Urinary bladder (tissue), 4 donors: ENCODE data around the gene DEF6. TPM values are rescaled to one million over a fixed set of nuclear protein-coding genes. Genes with fewer than 3 reads are reported as not detected.

Experiments
- DNase-seq: peaks from one replicate; pipeline ENCODE4 v3.0.0-alpha.2; 2015; ENCODE audit errors: extremely low spot score
- H3K27ac ChIP-seq: one replicate; pipeline ENCODE4 v1.5.1; 2013; ENCODE audit warnings: low read depth, mild to moderate bottlenecking, moderate library complexity
- H3K36me3 ChIP-seq: one replicate; pipeline ENCODE4 v1.6.1; 2013; ENCODE audit warnings: mild to moderate bottlenecking, moderate library complexity; ENCODE audit not compliant: insufficient read depth
- H3K4me1 ChIP-seq: one replicate; pipeline ENCODE4 v1.6.1; 2013; ENCODE audit warnings: mild to moderate bottlenecking, moderate library complexity; ENCODE audit not compliant: insufficient read depth
- H3K4me3 ChIP-seq: one replicate; pipeline ENCODE4 v1.5.1; 2013; ENCODE audit warnings: low read depth, low read length
- WGBS: extraction: QIAGEN DNeasy Blood & Tissue Kit; methylation state at CpG from one replicate; pipeline ENCODE4 v1.1.7; 2013; 5-methylcytosine and 5-hydroxymethylcytosine counted together
- polyA plus RNA-seq: library from polyadenylated mRNA; stranded (reverse); fragments of 200-250 nt; gene quantifications from one replicate; pipeline ENCODE4 v1.2.3, GENCODE V29; 2013
- total RNA-seq: library from RNA; depleted of rRNA; stranded (reverse); fragments of >200 nt; gene quantifications from one replicate; pipeline ENCODE4 v1.2.3, GENCODE V29; 2014
- donor health status: healthy with polysubstance abuse.
- donor health status: healthy.

The DEF6 gene
- total and polyA plus RNA-seq, 2 donors: 7.2 to 7.8 TPM

DNA sequence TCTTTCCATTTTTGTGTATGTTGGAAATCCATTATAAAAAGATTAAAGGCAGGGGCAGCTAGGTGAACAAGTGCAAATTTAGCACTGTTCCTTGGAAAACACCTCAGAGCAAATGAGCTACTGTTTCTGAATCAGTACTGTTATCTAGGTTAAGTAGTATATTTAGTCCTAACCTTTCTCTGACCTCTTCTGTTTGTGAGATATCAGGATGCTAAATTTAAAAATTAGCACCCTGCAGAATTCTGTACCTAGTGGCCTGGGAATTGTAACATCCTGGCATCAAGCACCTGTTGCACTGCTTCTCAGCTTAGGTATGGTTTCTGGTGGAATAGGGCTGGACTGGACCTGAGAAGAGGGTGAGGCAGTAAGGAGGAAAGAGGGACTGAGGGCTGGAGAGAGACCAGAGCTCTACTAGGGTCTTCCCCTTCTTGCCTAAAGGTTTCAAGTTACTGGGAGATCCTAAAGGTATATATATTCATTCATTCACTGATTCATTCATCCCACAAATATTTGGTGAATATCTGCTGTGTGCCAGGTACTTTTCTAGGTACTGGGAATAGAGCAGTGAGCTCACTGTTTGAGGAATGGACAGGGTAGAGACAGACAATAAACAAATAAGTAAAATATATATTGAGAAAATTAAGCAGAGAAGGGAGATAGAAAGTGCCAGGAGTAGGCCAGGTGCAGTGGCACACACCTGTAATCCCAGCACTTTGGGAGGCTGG is 32.9 kb upstream of the DEF6 start:
- no peak overlapping the region for H3K4me3 ChIP-seq
- H3K4me1 ChIP-seq: no peaks in the 10 kb centered on the region
- DNase-seq: no peak
- no peak overlapping the region for H3K27ac ChIP-seq
- no peaks in the 10 kb centered on the region for H3K36me3 ChIP-seq

DNA sequence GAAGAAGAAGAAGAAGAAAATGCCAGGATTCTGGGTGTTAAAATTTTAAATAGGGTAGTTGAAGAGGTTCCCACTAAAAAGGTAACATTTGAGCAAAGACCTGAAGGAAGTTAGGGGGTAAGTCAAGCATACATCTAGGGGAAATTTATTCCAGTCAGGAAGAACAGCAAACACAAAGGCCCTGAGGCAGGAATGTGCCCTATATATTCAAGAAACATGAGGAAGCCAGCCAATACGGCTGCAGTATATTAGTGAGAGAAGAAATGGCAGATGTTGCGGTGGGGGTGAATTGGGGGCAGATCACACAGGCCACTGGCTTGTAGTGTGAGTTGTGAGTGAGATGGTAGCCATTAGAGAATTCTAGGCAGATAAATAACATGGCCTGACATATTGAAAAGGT is 32.1 kb upstream of the DEF6 start:
- Histone ChIP-seq H3K27ac (no peak overlapping the region), H3K4me1 (no peaks in the 10 kb centered on the region), H3K36me3 (no peaks in the 10 kb centered on the region), H3K4me3 (no peak overlapping the region)
- DNase-seq: no peak
- WGBS: 90% methylated on average over 2 of the region's 2 CpGs

DNA sequence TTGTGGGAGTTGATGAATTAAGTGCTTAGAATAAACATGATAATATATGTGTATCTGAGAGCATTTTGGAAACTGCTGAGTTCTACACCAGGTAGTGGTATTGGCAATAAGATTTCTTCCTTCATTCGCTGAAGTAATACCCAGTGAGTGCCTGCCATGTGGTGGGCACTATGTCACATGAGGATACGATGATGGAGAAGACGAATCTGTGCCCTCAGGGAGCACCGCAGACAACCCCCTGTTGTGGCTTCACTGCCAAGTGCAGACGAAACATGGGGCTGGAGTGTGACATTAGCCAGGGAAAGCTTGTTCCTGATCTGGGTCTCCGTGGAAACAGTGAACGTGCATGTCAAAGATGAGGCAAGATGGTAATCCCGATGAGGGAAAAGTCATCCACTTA is 30.2 kb upstream of the DEF6 start:
- no peaks in the 10 kb centered on the region for H3K36me3 ChIP-seq
- DNase-seq: no peak
- no peak overlapping the region for H3K27ac ChIP-seq
- 86% methylated on average over 8 of the region's 8 CpGs for WGBS
- no peak overlapping the region for H3K4me3 ChIP-seq
- H3K4me1 ChIP-seq: no peaks in the 10 kb centered on the region

DNA sequence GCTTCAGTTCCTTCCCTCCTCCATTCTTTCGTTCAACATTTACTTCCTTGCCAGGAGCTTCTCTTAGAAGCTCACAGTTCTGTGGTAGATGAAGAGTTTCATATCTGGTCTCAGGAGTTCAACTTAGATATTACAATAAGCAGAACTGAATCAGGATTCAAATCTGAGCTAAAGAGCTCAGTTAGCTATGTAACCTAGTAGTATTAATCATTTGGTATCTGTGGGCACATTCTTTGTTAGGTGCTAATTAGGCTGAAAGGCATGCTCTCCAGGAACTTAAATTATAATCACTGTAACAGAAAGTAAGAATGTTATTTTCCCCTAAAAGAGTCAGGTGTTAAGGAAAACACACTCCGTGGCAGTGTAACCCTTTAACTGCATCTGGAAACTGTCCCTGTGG is 29.7 kb upstream of the DEF6 start:
- no peak overlapping the region for H3K27ac ChIP-seq
- WGBS: 67% methylated on average over 2 of the region's 2 CpGs
- no peaks in the 10 kb centered on the region for H3K4me1 ChIP-seq

DNA sequence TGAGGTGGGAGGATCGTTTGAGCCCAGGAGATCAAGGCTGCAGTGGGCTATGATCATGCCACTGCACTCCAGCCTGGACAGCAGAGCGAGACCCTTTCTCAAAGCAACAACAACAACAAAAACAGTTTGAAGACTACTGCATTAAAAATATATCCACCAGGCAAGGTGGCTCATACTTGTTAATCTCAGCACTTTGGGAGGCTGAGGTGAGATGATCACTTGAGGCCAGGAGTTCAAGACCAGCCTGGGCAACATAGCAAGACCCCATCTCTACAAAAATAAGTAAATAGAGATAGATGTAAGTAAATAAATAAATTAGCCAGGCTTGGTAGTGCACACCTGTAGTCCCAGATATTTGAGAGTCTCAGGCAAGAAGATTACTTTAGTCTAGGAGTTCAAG is 25.6 kb upstream of the DEF6 start:
- H3K4me1 ChIP-seq: no peaks in the 10 kb centered on the region
- no peak overlapping the region for H3K4me3 ChIP-seq
- H3K27ac ChIP-seq: no peak overlapping the region
- no peaks in the 10 kb centered on the region for H3K36me3 ChIP-seq
- DNase-seq: no peak
- over 99% methylated on average over 2 of the region's 2 CpGs for WGBS

More for the DNA sequence above, 29.7 kb upstream of the DEF6 start:
- DNase-seq: no peak
- Histone ChIP-seq H3K36me3 (no peaks in the 10 kb centered on the region), H3K4me3 (no peak overlapping the region)

DNA sequence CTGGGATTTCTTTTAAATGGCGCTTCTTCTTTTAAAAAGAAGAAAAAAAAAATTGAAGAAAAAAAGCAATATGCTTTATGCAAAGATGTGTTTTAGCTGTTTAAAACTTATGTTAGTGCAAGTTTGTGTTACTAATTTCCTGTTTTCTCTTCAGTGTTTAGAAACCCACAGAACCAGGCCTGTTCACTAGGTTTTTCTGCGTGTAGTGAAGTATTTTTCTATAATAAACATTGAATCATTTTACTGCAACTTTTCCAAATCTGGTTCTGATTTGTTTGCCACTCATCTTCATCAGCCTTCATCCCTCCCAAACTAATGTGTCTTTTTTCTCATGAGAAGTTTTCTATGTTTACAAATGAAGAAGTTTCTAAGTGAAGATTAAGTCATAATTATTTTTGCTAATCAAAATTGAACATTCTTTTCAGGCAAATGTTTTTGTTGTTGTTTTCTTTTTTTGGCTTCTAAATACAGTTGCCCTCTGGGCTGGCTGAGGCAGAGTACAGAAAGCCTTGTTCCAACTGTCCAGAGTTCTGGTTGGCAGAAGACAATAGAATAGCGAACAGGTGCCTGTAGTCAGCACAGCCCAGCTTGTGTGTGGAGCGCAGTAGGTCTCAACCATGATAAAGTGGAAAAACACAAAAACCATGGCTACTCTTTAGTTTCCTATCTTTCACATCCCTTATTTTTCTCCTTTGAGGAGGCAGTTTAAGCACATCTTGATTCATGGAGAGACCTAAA is 23.6 kb upstream of the DEF6 start:
- Histone ChIP-seq H3K27ac (no peak overlapping the region), H3K36me3 (no peaks in the 10 kb centered on the region), H3K4me3 (no peak overlapping the region), H3K4me1 (no peaks in the 10 kb centered on the region)
- 84% methylated on average over 4 of the region's 4 CpGs for WGBS
- DNase-seq: no peak

DNA sequence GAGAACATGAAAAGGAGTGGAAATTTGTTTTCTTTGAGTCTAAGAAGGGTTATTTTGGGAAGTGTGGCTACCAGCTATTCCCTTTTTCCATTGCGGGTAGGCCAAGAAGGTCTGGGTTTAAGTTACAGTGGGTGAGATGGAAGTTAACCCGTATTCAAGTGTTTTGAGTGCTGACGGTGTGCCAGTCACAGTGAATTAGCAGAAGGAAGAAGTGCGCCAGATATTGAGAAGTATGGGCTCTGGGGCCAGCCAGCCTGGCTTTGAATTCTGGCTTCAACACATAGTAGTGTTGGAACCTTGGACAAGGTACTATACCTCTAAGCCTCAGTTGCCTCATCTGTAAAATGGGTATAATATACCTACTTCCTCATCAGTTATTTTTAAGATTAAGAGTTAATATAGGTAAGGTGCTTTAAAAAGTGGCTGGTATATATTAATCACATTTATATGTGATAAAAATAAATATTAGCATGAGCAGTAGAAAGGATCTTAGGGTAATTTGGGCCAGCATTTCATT is 21.8 kb upstream of the DEF6 start:
- no peaks in the 10 kb centered on the region for H3K4me1 ChIP-seq
- 89% methylated on average over 4 of the region's 4 CpGs for WGBS
- no peak overlapping the region for H3K4me3 ChIP-seq
- no peak overlapping the region for H3K27ac ChIP-seq
- no peaks in the 10 kb centered on the region for H3K36me3 ChIP-seq
- no peak for DNase-seq

DNA sequence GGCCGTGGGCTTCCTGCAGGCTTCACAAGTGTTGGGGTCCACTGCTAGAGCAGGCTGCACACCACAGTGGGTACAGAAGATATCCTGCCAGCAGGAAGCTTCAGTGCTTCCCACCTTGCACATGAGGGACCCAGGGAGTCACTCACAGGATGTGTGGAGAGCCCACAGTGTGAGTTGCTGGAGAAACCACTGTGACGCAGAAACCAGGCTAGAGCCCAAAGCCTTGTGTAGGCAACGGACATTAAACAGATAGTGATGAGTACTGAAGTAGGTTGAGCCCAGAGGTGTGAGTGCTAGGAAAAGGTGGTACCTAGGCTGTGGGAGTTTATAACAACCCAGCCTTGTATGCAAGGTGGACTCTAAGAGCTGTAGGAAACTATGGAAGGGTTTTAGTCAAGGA is 18.9 kb upstream of the DEF6 start:
- Histone ChIP-seq H3K4me1 (no peaks in the 10 kb centered on the region), H3K36me3 (no peaks in the 10 kb centered on the region), H3K4me3 (no peak overlapping the region), H3K27ac (no peak overlapping the region)
- DNase-seq: no peak
- WGBS: 98% methylated on average over 3 of the region's 3 CpGs

DNA sequence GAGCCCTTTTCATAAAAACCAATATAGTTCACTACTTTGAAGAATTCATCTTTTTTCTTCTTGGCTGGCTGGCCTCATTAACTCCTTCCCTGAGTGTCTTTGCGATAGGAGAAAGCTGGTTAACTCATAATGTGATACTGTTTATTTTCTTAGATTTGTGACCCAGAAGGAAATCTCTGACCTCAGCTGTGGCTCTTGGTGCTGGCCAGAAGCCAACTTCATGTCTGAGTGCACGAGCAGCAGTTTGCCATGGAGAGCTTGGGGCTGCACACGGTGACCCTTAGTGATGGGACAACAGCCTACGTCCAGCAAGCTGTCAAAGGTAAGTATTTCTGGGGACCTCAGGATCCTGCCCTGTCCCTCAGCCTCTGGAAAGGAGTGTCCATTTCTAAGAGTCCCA is 16.7 kb upstream of the DEF6 start:
- Histone ChIP-seq H3K4me1 (no peaks in the 10 kb centered on the region), H3K4me3 (no peak overlapping the region), H3K36me3 (no peaks in the 10 kb centered on the region), H3K27ac (no peak overlapping the region)
- no peak for DNase-seq
- 60% methylated on average over 4 of the region's 4 CpGs for WGBS

DNA sequence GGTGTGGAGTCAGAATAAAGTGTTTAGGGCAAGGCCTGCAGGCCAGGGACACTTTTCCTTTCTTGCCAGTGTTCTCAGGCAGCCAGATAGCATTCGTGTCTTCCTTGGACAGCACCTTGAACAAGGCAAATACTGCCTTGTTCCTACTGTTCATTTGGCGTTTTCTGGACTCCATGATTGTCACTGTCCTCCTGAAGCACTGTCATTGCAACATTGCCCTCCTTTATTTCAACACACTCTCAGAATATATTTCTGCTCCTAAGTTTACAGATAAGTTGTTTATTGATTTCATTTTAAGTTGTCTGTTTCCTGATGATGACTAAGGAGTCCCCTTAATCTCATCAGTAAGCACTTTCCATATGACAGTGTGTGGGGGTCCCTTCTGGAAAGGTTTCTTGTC is 15.1 kb upstream of the DEF6 start:
- no peak overlapping the region for H3K27ac ChIP-seq
- WGBS: 95% methylated on average over 2 of the region's 2 CpGs
- no peak overlapping the region for H3K4me3 ChIP-seq
- DNase-seq: no peak
- no peaks in the 10 kb centered on the region for H3K36me3 ChIP-seq
- H3K4me1 ChIP-seq: no peaks in the 10 kb centered on the region

DNA sequence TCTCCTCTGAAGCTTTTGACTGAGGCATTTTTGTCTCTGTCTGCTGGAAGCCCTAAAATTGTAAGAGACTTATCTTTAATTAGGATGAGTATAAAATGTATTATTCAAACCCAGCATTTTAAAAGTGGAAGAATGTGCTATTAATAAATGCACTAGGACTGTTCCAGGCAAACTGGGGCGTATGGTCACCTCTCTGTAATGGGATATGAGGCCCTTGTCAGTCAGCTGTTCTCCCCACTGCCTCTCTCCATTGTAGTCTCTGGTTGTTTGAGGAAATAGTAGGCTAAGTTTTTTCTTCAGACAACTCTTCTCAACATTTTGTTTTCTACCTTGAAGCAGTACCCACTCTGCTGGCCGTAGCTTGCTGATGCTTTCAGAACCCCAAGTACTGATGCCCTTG is 14.3 kb upstream of the DEF6 start:
- H3K4me3 ChIP-seq: no peak overlapping the region
- WGBS: 94% methylated on average over 2 of the region's 2 CpGs

DNA sequence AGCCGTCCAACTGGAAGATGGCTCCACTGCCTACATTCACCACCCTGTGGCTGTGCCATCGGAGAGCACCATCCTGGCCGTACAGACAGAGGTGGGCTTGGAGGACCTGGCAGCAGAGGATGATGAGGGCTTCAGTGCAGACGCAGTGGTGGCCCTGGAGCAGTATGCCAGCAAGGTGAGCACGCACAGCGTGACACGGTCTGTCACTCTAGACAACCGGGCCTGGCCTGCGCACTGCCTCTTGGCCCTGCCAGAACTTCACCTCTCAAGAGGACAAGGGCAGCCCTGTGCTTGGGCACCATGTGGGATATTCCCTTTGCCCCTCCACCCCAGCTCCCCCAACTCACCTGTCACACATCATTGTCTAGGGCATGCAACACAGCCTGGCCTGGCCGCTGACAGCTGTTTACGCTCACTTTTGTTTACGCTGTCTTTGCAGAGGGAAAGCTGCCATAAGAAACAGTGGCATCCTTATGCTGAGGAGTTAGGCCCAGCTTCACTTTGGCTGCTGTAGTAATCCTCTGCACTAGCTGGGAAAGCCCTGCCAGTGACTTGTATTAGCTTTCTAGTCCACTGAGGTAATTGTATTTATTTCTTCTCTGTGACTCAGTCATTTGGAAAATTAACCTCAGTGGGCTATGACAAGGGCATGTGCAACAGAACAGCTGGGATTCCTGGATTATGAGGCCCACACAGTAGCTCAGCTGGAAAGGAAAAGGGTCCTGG is 9.8 kb upstream of the DEF6 start:
- WGBS: 86% methylated on average over 12 of the region's 12 CpGs
- Histone ChIP-seq H3K4me1 (no peaks in the 10 kb centered on the region), H3K36me3 (peaks cover 9% of the 10 kb centered on the region), H3K27ac (no peak overlapping the region), H3K4me3 (no peak overlapping the region)
- DNase-seq: no peak

More for the DNA sequence above, 14.3 kb upstream of the DEF6 start:
- DNase-seq: no peak
- H3K27ac ChIP-seq: no peak overlapping the region
- peaks cover 6% of the 10 kb centered on the region for H3K36me3 ChIP-seq
- H3K4me1 ChIP-seq: no peaks in the 10 kb centered on the region

DNA sequence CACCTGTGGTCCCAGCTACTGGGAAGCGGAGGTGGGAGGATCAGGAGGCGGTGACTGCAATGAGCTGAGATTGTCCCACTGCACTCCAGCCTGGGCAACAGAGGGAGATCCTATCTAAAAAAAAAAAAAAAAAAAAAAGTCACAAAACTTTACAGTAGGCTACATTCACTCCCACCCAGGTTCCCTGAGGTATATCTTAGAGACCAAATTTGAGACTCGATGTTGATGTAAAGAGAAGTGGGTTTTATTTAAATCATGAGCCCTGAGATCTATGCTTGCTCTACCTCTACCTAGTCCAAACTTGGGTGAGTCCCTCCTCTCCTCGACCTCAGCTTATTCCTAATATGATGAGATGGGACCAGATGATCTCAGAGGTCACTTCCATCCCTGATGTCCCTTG is 8.8 kb upstream of the DEF6 start:
- Histone ChIP-seq H3K4me1 (no peaks in the 10 kb centered on the region), H3K36me3 (peaks cover 9% of the 10 kb centered on the region), H3K27ac (no peak overlapping the region), H3K4me3 (no peak overlapping the region)
- DNase-seq: no peak
- WGBS: 75% methylated on average over 4 of the region's 4 CpGs

DNA sequence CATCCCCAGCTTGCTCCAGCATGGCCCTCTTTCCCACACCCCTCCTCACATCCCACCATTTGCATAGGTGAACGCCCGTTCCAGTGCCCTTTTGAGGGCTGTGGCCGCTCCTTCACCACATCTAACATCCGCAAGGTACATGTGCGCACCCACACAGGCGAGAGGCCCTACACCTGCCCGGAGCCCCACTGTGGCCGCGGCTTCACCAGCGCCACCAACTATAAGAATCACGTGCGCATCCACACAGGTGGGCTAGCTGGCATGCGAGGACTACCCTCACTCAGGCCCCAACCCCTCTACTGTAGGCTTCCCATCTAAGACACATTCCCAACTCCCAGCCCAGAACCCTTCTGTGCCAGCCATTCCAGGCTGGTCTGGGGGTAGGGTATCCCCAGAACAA is 6.1 kb upstream of the DEF6 start:
- Histone ChIP-seq H3K27ac (no peak overlapping the region), H3K4me1 (no peaks in the 10 kb centered on the region), H3K36me3 (peaks cover 12% of the 10 kb centered on the region), H3K4me3 (no peak overlapping the region)
- DNase-seq: no peak
- 96% methylated on average over 13 of the region's 13 CpGs for WGBS
